H9 (cell line): Measurements from ENCODE around the gene TDRD7. TPM values are rescaled to one million over a fixed set of nuclear protein-coding genes. Genes with fewer than 3 reads are reported as not detected.

Source experiments
- DNase-seq: peaks from one replicate; pipeline ENCODE4 v3.0.0-alpha.2; 2017
- H2AFZ ChIP-seq: one replicate; pipeline ENCODE4 v1.6.1; 2013; ENCODE audit warnings: mild to moderate bottlenecking, low read length, control low read depth, moderate library complexity
- H2AK5ac ChIP-seq: 2 replicates; pipeline ENCODE4 v1.6.1; 2013; ENCODE audit warnings: low read length, control low read depth, mixed read lengths; ENCODE audit not compliant: insufficient read length
- H2BK120ac ChIP-seq: one replicate; pipeline ENCODE4 v1.6.1; 2013; ENCODE audit warnings: low read depth, mild to moderate bottlenecking, low read length, control low read depth, inconsistent platforms; ENCODE audit not compliant: poor library complexity, severe bottlenecking
- H2BK12ac ChIP-seq: 2 replicates; pipeline ENCODE4 v1.6.1; 2013; ENCODE audit warnings: low read length, control low read depth, mixed read lengths, low read depth; ENCODE audit not compliant: insufficient read length
- H2BK15ac ChIP-seq: 2 replicates; pipeline ENCODE4 v1.6.1; 2013; ENCODE audit warnings: low read depth, low read length, control low read depth
- H2BK20ac ChIP-seq: one replicate; pipeline ENCODE4 v1.6.1; 2013; ENCODE audit warnings: low read depth, mild to moderate bottlenecking, low read length, control low read depth, inconsistent platforms; ENCODE audit not compliant: poor library complexity, severe bottlenecking
- H2BK5ac ChIP-seq: 2 replicates; pipeline ENCODE4 v1.6.1; 2013; ENCODE audit warnings: low read length, control low read depth, mixed read lengths; ENCODE audit not compliant: insufficient read length
- H3K14ac ChIP-seq: 2 replicates; pipeline ENCODE4 v1.6.1; 2013; ENCODE audit warnings: low read length, control low read depth; ENCODE audit not compliant: insufficient read depth
- H3K18ac ChIP-seq: 2 replicates; pipeline ENCODE4 v1.6.1; 2013; ENCODE audit warnings: low read depth, mild to moderate bottlenecking, mixed read lengths, low read length, control low read depth; ENCODE audit not compliant: insufficient read length
- H3K23ac ChIP-seq: 2 replicates; pipeline ENCODE4 v1.6.1; 2013; ENCODE audit warnings: low read length, control low read depth, mixed read lengths, low read depth; ENCODE audit not compliant: insufficient read length
- H3K23me2 ChIP-seq: 2 replicates; pipeline ENCODE4 v1.6.1; 2013; ENCODE audit warnings: low read depth, mild to moderate bottlenecking, mixed read lengths, low read length, control low read depth; ENCODE audit not compliant: insufficient read length, poor library complexity, severe bottlenecking
- H3K27ac ChIP-seq: 2 replicates; pipeline ENCODE4 v1.5.1; 2013; ENCODE audit warnings: low read length, control low read depth, mixed read lengths, low read depth; ENCODE audit not compliant: insufficient read length
- H3K27me3 ChIP-seq: 2 replicates; pipeline ENCODE4 v1.6.1; 2013; ENCODE audit warnings: low read length, control low read depth, inconsistent platforms; ENCODE audit not compliant: insufficient read depth
- H3K4ac ChIP-seq: 2 replicates; pipeline ENCODE4 v1.6.1; 2013; ENCODE audit warnings: low read depth, mild to moderate bottlenecking, control low read depth, inconsistent platforms, low read length, moderate library complexity
- H3K4me1 ChIP-seq: 2 replicates; pipeline ENCODE4 v1.6.1; 2013; ENCODE audit warnings: low read length, control low read depth, inconsistent platforms; ENCODE audit not compliant: insufficient read depth
- H3K4me2 ChIP-seq: 2 replicates; pipeline ENCODE4 v1.6.1; 2013; ENCODE audit warnings: low read length, control low read depth, mixed read lengths; ENCODE audit not compliant: insufficient read length, insufficient read depth
- H3K56ac ChIP-seq: 2 replicates; pipeline ENCODE4 v1.6.1; 2013; ENCODE audit warnings: low read depth, mild to moderate bottlenecking, mixed read lengths, low read length, control low read depth; ENCODE audit not compliant: insufficient read length
- H3K79me1 ChIP-seq: 2 replicates; pipeline ENCODE4 v1.6.1; 2013; ENCODE audit warnings: low read depth, mild to moderate bottlenecking, moderate library complexity, low read length, control low read depth, inconsistent platforms; ENCODE audit not compliant: insufficient read depth, poor library complexity, severe bottlenecking
- H3K79me2 ChIP-seq: 2 replicates; pipeline ENCODE4 v1.6.1; 2013; ENCODE audit warnings: low read length, control low read depth, inconsistent platforms; ENCODE audit not compliant: insufficient read depth
- H3K9ac ChIP-seq: 2 replicates; pipeline ENCODE4 v1.6.1; 2013; ENCODE audit warnings: low read length, control low read depth, mixed read lengths; ENCODE audit not compliant: insufficient read length; ENCODE audit errors: extremely low read depth
- H3K9me3 ChIP-seq: one replicate; pipeline ENCODE4 v1.6.1; 2013; ENCODE audit warnings: low read depth, low read length, inconsistent platforms; ENCODE audit not compliant: control insufficient read depth
- H3T11ph ChIP-seq: one replicate; pipeline ENCODE4 v1.6.1; 2013; ENCODE audit warnings: mild to moderate bottlenecking, low read length, control low read depth, inconsistent platforms
- H4K20me1 ChIP-seq: one replicate; pipeline ENCODE4 v1.6.1; 2013; ENCODE audit not compliant: control insufficient read depth, insufficient read length, insufficient read depth
- H4K5ac ChIP-seq: 2 replicates; pipeline ENCODE4 v1.6.1; 2013; ENCODE audit warnings: low read depth, mild to moderate bottlenecking, mixed read lengths, low read length, control low read depth; ENCODE audit not compliant: insufficient read length
- H4K8ac ChIP-seq: replicated peaks from 2 replicates; pipeline ENCODE4 v1.6.1; 2013; ENCODE audit warnings: low read length, control low read depth, mixed read lengths, low read depth; ENCODE audit not compliant: insufficient read length
- H4K91ac ChIP-seq: 2 replicates; pipeline ENCODE4 v1.6.1; 2013; ENCODE audit warnings: low read depth, mild to moderate bottlenecking, moderate library complexity, mixed read lengths, low read length, control low read depth; ENCODE audit not compliant: insufficient read length
- H3K27ac Mint-ChIP-seq, 3 experiments: 2 replicates in 2 of 3; 3 replicates in 1 of 3; pipeline ENCODE4 v1.8.0; 2020 to 2021; ENCODE audit warnings: mixed read lengths in 3 of 3, mild to moderate bottlenecking in 1 of 3, moderate library complexity in 1 of 3
- H3K27me3 Mint-ChIP-seq: 2 replicates; pipeline ENCODE4 v1.8.0; 2021; ENCODE audit warnings: low read depth, mild to moderate bottlenecking, moderate library complexity, mixed read lengths
- H3K36me3 Mint-ChIP-seq, 3 experiments: 2 replicates in 2 of 3; 3 replicates in 1 of 3; pipeline ENCODE4 v1.8.0; 2020 to 2021; ENCODE audit warnings: low read depth in 3 of 3, mixed read lengths in 3 of 3; ENCODE audit not compliant: insufficient read depth in 1 of 3
- H3K4me1 Mint-ChIP-seq, 2 experiments: 2 replicates each; pipeline ENCODE4 v1.8.0; 2020; ENCODE audit warnings: mixed read lengths in 2 of 2
- H3K4me3 Mint-ChIP-seq, 2 experiments: 2 replicates in 1 of 2; 3 replicates in 1 of 2; pipeline ENCODE4 v1.8.0; 2020 to 2021; ENCODE audit warnings: mild to moderate bottlenecking in 2 of 2, mixed read lengths in 2 of 2, moderate library complexity in 1 of 2
- H3K9me3 Mint-ChIP-seq, 2 experiments: 2 replicates in 1 of 2; 3 replicates in 1 of 2; pipeline ENCODE4 v1.8.0; 2020; ENCODE audit warnings: mild to moderate bottlenecking in 2 of 2, mixed read lengths in 2 of 2, moderate library complexity in 1 of 2
- WGBS: extraction: QIAGEN DNeasy Blood & Tissue Kit; methylation state at CpG from one replicate; pipeline ENCODE4 v1.1.7; 2013; ENCODE audit warnings: missing lambda C conversion rate, low lambda C conversion rate, mixed read lengths; ENCODE audit not compliant: insufficient read length; ENCODE audit errors: extremely low coverage; 5-methylcytosine and 5-hydroxymethylcytosine counted together
- total RNA-seq: library from RNA; stranded (reverse); gene quantifications from 2 replicates; pipeline ENCODE4 v1.2.1, GENCODE V29; 2021
- TF ChIP-seq, protein P1 (sequence below): fragments of 200-600 bp; sonication (generic); conservative IDR thresholded peaks from 3 replicates; pipeline ENCODE4 v1.8.0; 2021; ENCODE audit warnings: antibody characterized with exemption, mild to moderate bottlenecking

Gene TDRD7
- total RNA-seq, 1 experiment from 2014 or later: 5.1 TPM

- Histone ChIP-seq H2AFZ (no peak overlapping the region), H3K9me3 (no peaks in the 10 kb centered on the region), H3K23me2 (no peaks in the 10 kb centered on the region), H4K20me1 (no peaks in the 10 kb centered on the region), H2BK5ac (no peak overlapping the region), H3K56ac (no peak overlapping the region), H3K9ac (no peak overlapping the region), H3K23ac (no peak overlapping the region), H3K27ac (no peak overlapping the region), H3K27me3 (no peaks in the 10 kb centered on the region), H2BK20ac (no peak overlapping the region), H2BK12ac (no peak overlapping the region), H3K4me2 (no peak overlapping the region), H4K5ac (no peak overlapping the region), H3T11ph (no peak overlapping the region), H3K79me1 (no peaks in the 10 kb centered on the region), H3K14ac (no peak overlapping the region), H3K79me2 (no peaks in the 10 kb centered on the region), H2AK5ac (no peak overlapping the region), H4K91ac (no peak overlapping the region), H3K18ac (no peak overlapping the region), H3K4ac (no peak overlapping the region), H3K4me1 (no peaks in the 10 kb centered on the region), H2BK15ac (no peak overlapping the region), H2BK120ac (no peak overlapping the region), H4K8ac (no peak overlapping the region)
- no CpG with 5 or more reads among the region's 1 CpG for WGBS
- Mint-ChIP-seq H3K27me3 (no peaks in the 10 kb centered on the region; the same call in 1 of the 2 replicates), H3K4me1 (no peaks in the 10 kb centered on the region), H3K4me3 (no peak overlapping the region), H3K9me3 (peaks cover 4% of the 10 kb centered on the region in 2 experiments; a peak in 3 of 5 replicates), H3K27ac (no peak overlapping the region), H3K36me3 (peaks cover 0 to 14% (median 6%) of the 10 kb centered on the region in 3 experiments; a peak in 3 of 7 replicates)
- TF ChIP-seq, protein P1, sequence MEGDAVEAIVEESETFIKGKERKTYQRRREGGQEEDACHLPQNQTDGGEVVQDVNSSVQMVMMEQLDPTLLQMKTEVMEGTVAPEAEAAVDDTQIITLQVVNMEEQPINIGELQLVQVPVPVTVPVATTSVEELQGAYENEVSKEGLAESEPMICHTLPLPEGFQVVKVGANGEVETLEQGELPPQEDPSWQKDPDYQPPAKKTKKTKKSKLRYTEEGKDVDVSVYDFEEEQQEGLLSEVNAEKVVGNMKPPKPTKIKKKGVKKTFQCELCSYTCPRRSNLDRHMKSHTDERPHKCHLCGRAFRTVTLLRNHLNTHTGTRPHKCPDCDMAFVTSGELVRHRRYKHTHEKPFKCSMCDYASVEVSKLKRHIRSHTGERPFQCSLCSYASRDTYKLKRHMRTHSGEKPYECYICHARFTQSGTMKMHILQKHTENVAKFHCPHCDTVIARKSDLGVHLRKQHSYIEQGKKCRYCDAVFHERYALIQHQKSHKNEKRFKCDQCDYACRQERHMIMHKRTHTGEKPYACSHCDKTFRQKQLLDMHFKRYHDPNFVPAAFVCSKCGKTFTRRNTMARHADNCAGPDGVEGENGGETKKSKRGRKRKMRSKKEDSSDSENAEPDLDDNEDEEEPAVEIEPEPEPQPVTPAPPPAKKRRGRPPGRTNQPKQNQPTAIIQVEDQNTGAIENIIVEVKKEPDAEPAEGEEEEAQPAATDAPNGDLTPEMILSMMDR: no peak
- DNase-seq: no peak
Observed at GRCh38 chr9:97487861-97488260, 76.0 kb downstream of the TDRD7 start.
